Cerebellar cortex (tissue), 1 donor: ENCODE measurements around the gene NTM.
"Not testable (repeated sequence)": the region's sequence is repeated elsewhere in the genome, so short reads cannot be mapped to it uniquely, and the experiment has no call there.

Source experiments
- DNase-seq: peaks from one replicate; pipeline ENCODE4 v3.0.0-alpha.2; 2015; ENCODE audit warnings: low spot score

NTM gene

DNA sequence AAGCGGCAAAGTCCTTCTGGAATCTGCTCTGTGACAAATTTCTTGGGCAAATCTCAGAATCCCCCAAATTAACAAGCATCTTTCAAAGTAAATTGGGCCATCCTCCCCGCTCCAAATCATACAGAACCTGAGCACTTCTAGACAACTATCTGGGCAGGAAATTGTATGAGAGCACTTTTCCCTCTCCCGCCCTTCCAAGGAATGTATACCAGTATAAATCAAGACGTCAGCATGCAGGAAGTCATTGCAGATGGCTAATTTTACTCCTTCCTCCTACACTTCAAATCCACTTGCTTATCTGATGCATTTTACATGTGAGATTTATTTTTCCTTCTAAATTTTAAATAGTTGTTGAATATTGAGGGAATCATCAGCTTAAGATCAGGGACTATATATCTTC is 52.1 kb downstream of the NTM start:
- DNase-seq: no peak

DNA sequence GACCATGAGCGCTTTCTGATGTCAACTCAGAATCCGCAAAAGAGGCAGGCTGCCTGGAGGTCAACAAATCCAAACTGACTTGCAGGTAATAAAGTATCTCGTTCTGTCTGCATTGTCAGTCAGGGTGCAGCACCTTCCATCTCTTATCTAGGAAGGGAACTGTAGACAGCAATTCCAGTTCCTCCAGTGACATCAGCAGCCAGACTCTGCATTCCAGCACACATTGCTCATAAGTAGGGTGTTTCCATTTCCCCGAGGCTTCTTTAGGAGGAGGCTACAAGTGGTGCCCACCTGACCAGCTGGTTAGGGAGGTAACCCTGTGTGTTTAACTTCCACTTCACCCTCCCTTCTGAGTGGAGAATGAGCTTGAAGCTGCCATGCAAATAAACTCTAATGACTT is 53.3 kb downstream of the NTM start:
- DNase-seq: no peak

GRCh38 chr11:131424257-131424876 is 54.0 kb downstream of the NTM start:
- not testable (repeated sequence) for DNase-seq

GRCh38 chr11:131425285-131425684 is 54.9 kb downstream of the NTM start:
- no peak for DNase-seq

- no peak for DNase-seq
These were observed 58.4 kb downstream of the NTM start for GRCh38 chr11:131428853-131429252.

DNA sequence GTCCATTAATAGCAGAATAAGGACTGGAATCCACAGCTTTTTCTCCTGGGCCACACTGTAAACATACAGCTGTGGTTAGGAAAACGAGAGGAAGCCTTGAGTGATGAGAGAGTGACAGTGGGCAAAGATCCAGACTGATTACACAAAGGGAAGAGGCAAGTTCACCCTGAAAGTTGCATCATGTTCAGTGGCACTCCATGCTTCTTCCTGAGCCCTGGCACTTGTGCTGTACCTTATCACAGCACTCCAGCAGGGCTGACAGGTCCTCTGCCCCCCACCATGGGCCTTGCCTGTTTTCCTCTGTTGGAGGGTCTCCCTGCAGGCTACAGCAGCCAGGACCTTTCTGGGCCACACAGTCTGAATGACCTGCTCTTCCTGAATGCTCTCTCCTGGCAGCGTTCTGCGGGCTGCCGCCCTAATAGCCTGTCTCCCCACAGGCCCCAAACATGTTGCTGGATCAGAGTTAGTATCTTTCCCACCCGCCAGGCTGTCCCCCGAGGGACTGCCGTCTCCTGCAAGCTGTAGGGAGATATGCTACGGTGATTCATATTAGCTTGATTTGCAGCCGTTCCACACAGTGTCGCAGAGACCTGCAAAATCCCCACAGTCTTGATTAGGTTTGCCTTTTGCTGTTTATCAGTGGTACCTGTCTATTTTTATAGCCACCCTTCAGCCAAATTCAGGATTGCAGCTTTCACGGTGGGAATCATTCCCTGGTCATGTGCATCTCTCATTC is 60.2 kb downstream of the NTM start:
- DNase-seq: no peak

- no peak for DNase-seq
These were observed 70.8 kb downstream of the NTM start for GRCh38 chr11:131441051-131441810.

DNA sequence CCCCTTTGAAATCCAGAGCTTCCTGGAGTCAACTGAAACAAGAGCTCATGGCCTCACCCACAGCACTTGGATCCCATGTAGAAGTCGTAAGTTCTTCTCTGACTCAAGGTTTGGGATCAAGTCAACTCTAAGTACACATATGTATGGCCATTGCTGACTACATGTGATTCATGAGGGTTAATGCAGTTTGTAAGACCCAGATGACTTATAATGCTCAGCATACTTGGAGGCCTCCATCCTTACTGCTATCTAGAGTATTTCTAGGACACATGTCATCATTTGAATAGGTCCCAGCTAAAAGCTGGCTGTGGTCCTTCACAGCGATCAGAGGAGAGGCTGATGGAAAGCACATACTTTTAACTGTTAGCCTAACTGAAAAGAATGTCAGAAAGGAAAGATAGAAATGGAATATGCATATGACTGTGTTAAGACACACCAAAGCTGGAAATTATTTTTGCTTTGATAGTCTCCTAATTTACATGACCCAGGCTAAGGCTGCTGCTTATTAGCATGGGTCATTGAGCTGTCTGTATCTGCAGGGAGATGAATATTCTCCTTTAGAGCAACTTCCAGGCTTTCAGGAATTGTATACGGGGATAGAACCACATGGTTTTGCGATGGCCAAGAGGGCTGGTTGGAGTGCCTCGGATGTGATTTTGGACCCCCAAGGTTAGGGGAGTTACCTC is 76.3 kb downstream of the NTM start:
- no peak for DNase-seq

- DNase-seq: no peak
These were observed 76.9 kb downstream of the NTM start for GRCh38 chr11:131447277-131447815.

- no peak for DNase-seq
These were observed 77.5 kb downstream of the NTM start for GRCh38 chr11:131447898-131448297.

GRCh38 chr11:131449036-131450019 is 78.9 kb downstream of the NTM start:
- no peak for DNase-seq

GRCh38 chr11:131454490-131454889 is 84.1 kb downstream of the NTM start:
- DNase-seq: no peak

DNA sequence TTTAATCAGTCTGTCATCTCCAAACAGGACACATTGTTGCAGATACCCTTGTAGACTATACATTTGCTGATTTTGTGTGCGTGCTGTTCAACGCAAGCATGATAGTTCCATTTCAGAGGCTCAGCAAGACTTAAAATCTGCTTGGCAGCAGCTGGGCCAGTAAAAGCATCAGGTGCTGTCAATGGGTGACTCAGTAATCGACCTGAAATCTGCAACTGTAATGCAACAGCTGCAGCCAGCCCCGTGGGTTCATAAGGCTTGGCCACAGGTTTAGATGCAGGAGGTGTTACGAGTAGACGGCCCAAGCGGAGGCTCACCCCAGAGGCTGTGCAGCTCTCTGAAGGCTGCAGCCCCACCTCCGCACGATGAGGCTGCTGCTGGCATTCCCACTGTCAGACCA is 84.6 kb downstream of the NTM start:
- DNase-seq: no peak

DNA sequence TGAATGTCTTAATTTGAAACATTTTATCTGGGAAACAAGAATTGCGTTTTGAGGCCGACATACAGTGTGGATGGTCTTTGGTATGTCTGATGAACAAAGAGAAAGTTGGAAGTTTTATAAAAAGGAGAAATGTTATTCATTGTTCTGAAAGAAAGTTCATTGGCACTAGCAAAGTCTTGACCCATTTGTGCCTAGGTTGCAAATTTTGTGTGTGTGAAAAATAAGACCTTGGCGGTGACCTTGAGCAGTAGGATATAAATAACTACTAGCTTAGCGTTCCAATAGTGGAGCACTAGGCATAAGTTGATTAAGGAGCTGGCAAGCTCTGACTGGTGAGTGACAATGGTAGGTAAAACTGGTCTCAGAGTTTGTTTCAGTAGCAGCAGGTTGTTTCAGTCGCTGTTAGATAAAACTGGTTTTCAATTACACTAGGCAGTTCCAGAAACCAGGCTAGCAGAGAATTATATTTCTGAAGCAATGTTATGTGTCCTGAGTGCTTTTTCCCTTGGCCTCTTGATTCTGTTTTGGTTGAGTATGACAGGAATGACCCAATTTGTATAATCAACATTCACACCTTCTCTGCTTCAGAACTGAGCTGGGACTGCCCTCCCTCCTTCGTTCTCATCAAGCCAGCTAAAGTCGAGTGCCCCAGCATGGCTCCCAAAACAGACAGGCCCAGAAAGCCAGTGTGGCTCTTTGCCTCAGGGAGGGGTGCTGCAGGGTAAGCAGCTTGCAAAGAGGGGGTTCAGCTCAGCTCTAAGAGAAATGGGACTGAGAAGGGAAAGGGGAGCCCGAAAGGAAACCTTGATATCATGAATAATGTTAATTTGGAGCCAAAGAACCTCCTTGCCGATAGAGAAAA is 85.7 kb downstream of the NTM start:
- no peak for DNase-seq

GRCh38 chr11:131457163-131457562 is 86.7 kb downstream of the NTM start:
- no peak for DNase-seq

- DNase-seq: no peak
These were observed 88.0 kb downstream of the NTM start for GRCh38 chr11:131458421-131458820.

- no peak for DNase-seq
These were observed 90.5 kb downstream of the NTM start for GRCh38 chr11:131460931-131461330.

DNA sequence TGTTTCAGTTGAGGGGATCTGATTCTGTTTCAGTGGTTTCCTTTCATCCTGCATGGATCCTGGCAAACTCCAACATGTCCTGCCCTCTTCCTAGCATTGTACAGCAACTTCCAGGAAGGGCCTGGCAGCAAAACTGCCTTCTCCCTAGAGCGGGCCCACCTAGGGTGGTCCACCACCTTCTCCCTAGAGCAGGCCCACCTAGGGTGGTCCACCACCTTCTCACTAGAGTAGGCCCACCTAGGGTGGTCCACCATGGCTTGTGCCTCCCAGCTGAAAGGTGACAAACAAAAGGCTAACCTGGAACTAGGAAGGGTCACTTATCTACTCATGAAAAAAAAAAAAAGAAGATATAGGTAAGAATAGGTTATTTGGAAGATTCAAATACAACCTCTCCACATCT is 92.2 kb downstream of the NTM start:
- no peak for DNase-seq

GRCh38 chr11:131463162-131463561 is 92.7 kb downstream of the NTM start:
- no peak for DNase-seq
